Stimulated activated CD8-positive, alpha-beta memory T cell treated with anti-CD3 and anti-CD28 coated beads, Interleukin-4, amount 100 ng/mL, for 24 hours (primary cell): ENCODE results near the gene DICER1.

Experiments
- DNase-seq: peaks from one replicate; pipeline ENCODE4 v3.0.0-alpha.2; 2020; ENCODE audit warnings: low read depth

DICER1 gene

GRCh38 chr14:95056476-95056875 lies 100.9 kb downstream of the DICER1 start:
- DNase-seq = no peak

GRCh38 chr14:95055318-95055717 lies 102.0 kb downstream of the DICER1 start:
- no peak for DNase-seq

- DNase-seq = no peak
Observed at GRCh38 chr14:95054346-95055280, 102.7 kb downstream of the DICER1 start.

GRCh38 chr14:95052016-95052585 lies 105.2 kb downstream of the DICER1 start:
- DNase-seq = no peak

GRCh38 chr14:95049952-95050351 lies 107.4 kb downstream of the DICER1 start:
- DNase-seq = no peak

GRCh38 chr14:95048771-95049312 lies 108.5 kb downstream of the DICER1 start:
- DNase-seq = no peak

GRCh38 chr14:95047754-95048153 lies 109.6 kb downstream of the DICER1 start:
- DNase-seq = no peak

GRCh38 chr14:95046711-95047681 lies 110.3 kb downstream of the DICER1 start:
- DNase-seq = no peak

GRCh38 chr14:95045836-95046430 lies 111.4 kb downstream of the DICER1 start:
- DNase-seq = no peak

GRCh38 chr14:95045106-95045701 lies 112.1 kb downstream of the DICER1 start:
- no peak for DNase-seq

- no peak for DNase-seq
Observed at GRCh38 chr14:95044463-95045105, 112.7 kb downstream of the DICER1 start.

GRCh38 chr14:95043732-95044462 lies 113.4 kb downstream of the DICER1 start:
- DNase-seq = no peak

- no peak for DNase-seq
Observed at GRCh38 chr14:95043314-95043713, 114.0 kb downstream of the DICER1 start.

GRCh38 chr14:95041477-95042020 lies 115.8 kb downstream of the DICER1 start:
- DNase-seq = no peak

GRCh38 chr14:95040708-95041476 lies 116.4 kb downstream of the DICER1 start:
- DNase-seq = no peak

GRCh38 chr14:95039993-95040348 lies 117.4 kb downstream of the DICER1 start:
- no peak for DNase-seq

- DNase-seq = no peak
Observed at GRCh38 chr14:95039259-95039992, 117.9 kb downstream of the DICER1 start.

- DNase-seq = no peak
Observed at GRCh38 chr14:95038521-95039250, 118.6 kb downstream of the DICER1 start.
